Mammary epithelial cell (primary cell): ENCODE results near the gene PPFIBP2.

Source experiments
- EZH2 ChIP-seq: IDR thresholded peaks from 2 replicates; pipeline ENCODE4 v1.6.1; 2012; ENCODE audit warnings: low read length, inconsistent platforms, borderline replicate concordance
- TF ChIP-seq, protein P1 (sequence below), 2 donors: IDR thresholded peaks in 1 of 2; conservative IDR thresholded peaks in 1 of 2; 2 replicates each; pipeline ENCODE4 v1.5.1; 2011 to 2012; ENCODE audit warnings: inconsistent platforms in 2 of 2, low read length in 2 of 2, mild to moderate bottlenecking in 2 of 2, control low read depth in 1 of 2, low read depth in 1 of 2; ENCODE audit not compliant: insufficient read depth in 1 of 2; ENCODE audit errors: extremely low read depth in 1 of 2

GRCh38 chr11:7686761-7687160, 173.0 kb downstream of the PPFIBP2 start:
- TF ChIP-seq, protein P1, sequence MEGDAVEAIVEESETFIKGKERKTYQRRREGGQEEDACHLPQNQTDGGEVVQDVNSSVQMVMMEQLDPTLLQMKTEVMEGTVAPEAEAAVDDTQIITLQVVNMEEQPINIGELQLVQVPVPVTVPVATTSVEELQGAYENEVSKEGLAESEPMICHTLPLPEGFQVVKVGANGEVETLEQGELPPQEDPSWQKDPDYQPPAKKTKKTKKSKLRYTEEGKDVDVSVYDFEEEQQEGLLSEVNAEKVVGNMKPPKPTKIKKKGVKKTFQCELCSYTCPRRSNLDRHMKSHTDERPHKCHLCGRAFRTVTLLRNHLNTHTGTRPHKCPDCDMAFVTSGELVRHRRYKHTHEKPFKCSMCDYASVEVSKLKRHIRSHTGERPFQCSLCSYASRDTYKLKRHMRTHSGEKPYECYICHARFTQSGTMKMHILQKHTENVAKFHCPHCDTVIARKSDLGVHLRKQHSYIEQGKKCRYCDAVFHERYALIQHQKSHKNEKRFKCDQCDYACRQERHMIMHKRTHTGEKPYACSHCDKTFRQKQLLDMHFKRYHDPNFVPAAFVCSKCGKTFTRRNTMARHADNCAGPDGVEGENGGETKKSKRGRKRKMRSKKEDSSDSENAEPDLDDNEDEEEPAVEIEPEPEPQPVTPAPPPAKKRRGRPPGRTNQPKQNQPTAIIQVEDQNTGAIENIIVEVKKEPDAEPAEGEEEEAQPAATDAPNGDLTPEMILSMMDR (conservative IDR thresholded peaks at IDR 0.05 in 1 of 2, IDR thresholded peaks at IDR 0.05 in 1 of 2; ENCODE audit: extremely low read depth in 1 of 2, insufficient read depth in 1 of 2, low read depth in 1 of 2, low read length in 2 of 2): no peak
- no peak for TF ChIP-seq EZH2
